HG02884 (cell line): ENCODE results near the gene ZNF641.
A peak's percentile ranks its signal among the peaks of the same experiment; 100 is the strongest.

Source experiments
- ATAC-seq: cut with Tn5 transposase; IDR thresholded peaks from one replicate; pipeline ENCODE4 v1.9.1; 2021; ENCODE audit warnings: mild to moderate bottlenecking, moderate library complexity; ENCODE audit not compliant: unreplicated experiment

ZNF641 gene

DNA sequence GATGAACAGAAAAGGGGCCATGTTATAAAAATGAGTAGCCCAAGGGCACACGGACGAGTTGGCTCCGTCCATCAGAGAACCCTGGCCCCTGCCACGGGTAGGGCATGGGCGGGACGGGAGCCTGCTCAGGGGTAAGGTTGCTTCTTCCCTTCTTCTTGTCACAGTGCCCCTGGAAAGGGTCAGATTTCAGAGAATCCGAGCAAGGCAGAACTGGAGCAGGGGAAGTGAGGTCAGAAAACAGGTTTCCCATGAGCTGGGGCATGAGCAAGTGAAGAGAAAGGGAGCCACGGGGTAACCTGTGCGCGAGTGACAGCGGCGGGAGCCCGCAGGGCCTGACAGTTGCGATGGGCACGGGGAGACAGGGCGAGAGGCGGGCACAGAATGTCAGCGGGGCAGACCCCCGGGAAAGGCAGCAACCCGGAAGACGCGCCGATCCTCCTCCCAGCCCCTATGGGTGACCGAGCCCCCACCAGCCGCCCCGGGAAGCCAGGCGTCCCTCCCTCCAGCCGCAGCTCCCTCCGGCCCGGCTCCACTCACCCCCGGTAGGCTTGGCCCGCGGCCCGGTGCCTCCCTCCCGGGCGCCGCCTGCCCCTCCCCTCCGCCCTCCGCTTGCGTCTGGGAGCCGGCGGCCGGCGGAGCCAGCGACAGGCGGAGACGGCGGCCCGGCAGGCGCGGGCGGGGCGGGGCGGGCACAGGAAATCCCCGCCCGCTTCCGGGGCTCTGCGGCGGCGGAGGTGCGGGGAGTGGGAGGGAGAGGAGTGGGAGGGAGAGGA, at the start of gene ZNF641:
Gene ZNF641 (minus strand): TSS at position 671 of the 773 bp plus-strand sequence. CDS start 2,829 bp downstream, outside the sequence.
- peak; percentile 73 for ATAC-seq

DNA sequence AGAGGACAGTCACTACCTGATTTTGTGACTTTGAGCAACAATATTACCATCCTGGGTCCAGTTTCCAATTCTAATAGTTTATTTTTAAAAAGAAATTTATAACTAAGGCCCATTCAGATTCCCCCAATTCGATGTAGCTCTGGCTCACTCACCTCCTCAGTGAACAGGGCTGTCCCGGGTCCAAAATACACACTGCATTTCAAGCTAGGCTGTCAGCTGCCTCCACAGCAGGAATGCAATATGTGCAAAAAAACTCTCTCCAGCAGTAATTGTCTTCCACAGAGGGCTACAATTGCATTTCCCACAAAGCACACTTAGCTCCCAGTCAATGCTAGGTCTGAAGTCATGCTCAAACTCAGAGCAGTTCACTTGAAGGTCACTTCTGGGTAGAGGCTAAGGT, 39.3 kb upstream of the ZNF641 start:
- no peak for ATAC-seq

DNA sequence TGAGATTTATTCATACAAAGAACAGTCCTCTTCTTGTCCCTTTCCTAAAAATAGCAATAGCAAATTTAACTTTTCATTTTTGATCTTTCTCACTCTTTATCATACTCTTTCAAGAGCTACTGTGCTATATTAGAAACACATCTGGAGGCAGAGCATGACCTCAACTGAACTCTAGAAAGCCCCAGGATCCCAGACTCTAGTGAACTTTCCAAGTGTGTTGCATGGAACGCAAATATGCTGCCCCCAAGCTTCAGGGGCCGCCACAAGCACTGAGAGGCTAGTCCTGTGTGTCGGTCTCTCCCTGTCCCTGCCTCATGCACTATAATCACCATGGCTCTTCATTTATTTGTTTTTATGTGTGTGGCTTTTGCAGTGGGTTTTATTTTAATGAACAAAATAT, 38.7 kb upstream of the ZNF641 start:
- no peak for ATAC-seq

DNA sequence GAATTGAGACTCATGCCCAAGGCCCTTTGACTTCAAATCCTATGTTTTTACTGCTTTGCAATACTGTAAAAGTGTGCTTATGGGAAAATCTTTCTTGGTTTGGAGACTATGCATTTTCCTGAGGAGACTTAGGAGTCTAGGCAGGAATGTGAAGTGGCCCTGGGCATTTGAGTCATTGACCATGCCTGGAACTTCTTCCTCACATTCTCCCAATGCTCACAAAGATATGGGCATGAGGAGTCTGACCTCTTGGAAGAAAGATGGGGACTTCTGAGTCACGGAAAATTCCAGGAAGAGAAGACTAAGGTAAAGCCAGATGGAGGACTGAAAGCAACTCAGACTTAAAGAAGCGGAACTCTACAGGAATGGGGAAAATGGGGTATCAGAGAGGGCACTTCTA, 38.2 kb upstream of the ZNF641 start:
- ATAC-seq = no peak

DNA sequence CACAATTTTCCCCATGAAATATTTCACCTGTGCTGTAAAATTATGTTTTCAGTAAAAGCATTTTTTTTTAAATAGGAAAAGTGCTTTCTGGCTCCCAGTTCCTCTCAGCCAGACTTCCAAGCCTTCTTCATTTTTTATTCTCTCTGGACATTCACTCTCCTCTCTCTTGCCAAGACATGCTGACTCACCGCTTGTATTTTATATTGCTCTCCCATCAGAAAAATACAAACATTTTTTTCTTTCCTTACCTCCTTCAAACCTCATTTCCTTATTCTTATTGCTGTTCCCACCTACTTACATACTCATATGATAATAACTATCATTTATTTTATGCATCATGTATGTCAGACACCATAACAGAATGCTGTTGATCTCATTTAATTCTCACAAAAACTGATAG, 37.7 kb upstream of the ZNF641 start:
- ATAC-seq = no peak

DNA sequence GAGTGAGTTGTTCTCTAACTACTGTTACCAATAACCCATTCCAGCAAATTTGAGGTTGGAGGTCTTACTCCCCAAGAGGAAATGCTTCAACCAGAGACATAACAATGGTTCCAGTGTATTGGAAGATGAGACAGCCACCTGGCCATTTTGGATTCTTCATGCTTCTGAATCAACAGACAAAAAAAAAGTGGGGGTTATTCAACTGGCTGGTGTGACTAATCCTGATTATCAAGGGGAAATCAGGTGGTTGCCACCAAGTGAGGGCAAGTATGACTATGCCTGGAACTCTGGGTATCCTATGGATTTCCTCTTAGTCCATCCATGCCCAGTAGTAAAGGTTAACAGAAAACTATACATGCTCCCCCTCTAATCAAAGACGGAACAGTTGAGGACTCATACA, 29.9 kb upstream of the ZNF641 start:
- no peak for ATAC-seq

DNA sequence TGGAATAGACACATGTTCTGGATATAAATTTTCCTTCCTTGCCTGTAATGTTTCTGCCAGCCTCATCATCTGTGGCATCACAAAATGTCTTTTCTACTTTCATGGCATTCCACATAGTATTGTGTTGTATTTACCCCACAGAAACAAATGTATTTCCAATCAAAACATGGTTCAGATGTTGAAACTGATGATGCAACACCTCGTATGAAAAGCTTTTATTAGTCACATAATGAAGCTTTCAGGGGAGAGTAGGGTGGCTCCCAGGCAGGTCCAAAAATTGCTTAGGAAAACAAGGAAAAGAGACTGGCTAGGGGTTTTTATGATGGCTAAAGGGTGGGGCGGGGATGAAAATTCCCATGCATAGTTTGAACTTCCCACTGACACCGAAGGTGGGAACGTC, 29.1 kb upstream of the ZNF641 start:
- ATAC-seq = no peak

DNA sequence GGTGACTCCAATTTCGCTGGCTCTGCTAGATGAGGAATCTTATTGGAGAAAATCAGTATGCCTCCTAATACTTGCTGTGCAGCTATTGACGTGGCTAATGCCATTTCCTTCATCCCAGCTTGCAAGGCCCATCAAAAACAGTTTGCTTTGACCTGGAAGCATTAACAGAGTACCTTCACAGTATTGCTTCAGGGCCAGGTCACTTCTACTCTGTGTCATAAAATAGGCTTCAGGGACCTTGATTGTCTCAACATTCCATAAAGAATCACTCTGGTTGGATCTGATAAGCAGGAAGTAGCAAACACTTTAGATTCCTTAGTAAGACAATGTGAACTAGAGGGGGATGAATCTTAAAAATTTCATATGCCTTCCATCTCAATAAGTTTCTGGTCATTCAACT, 26.9 kb upstream of the ZNF641 start:
- ATAC-seq = no peak

DNA sequence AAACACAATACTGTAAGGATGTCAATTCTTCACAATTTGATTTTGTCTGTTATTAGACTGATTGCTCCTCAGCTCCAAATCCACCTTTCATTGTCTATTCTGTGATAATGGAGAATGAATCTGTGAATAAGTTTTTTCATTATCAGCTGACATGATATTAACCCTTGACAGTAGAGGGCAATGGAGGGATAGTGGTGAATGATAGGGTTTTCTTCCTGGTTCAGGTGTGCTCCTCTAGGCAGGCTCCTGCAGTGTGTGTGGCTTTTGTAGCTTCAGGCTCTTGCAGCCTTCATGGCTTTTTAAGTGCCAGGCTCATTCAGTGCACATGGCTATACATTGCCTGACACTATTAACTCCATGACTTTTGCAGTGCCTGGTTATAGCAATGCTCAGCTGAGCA, 23.4 kb upstream of the ZNF641 start:
- ATAC-seq = no peak

DNA sequence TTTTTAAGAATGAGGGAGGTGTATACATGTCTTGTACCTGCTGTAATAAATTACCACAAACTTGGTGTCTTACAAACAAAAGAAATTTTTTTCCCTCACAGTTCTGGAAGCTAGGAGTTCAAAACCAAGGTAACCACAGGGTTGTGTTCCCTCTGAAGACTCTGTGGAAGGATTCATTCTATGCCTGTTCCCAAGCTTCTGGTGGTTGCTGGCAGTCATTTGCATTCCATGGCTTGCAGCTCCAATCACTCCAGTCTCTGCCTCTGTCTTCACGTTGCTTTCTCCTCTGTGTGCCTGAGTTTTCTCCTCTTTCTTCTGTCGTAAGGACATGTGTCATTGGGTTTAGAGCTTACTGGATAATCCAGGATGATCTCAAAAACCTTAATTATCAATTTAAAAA, 15.4 kb upstream of the ZNF641 start:
- ATAC-seq = no peak

DNA sequence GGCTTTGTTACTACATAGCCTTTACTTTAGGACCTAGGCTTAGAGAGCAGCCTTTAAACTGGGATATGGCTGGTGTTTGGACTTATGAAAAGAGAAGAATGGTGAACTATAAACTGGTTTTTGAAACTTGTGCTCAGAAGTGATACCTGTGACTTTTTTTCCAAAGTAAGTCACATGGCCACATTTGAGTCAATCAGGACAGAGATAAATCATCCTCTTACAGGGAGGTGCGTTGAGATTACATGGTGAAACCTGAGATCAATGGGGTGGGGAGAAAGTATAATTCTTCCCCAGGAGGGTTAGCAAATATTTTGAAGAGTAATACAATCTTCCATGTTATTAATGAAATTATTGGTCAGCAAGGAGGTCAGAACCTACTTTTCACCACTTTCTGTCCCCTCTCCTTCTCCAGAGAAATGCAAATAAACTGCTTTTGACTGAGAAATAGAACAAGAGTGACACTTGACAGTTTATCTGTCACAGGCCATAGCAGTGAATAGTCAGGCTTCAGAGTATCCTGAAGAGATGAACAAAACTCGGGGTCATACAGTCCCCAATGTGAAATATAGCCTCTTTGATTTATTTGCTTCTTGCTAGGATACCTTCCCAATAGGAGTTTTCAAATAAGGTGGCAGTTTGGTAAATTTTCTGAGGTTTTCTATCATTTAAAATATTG, 11.1 kb upstream of the ZNF641 start:
- no peak for ATAC-seq

DNA sequence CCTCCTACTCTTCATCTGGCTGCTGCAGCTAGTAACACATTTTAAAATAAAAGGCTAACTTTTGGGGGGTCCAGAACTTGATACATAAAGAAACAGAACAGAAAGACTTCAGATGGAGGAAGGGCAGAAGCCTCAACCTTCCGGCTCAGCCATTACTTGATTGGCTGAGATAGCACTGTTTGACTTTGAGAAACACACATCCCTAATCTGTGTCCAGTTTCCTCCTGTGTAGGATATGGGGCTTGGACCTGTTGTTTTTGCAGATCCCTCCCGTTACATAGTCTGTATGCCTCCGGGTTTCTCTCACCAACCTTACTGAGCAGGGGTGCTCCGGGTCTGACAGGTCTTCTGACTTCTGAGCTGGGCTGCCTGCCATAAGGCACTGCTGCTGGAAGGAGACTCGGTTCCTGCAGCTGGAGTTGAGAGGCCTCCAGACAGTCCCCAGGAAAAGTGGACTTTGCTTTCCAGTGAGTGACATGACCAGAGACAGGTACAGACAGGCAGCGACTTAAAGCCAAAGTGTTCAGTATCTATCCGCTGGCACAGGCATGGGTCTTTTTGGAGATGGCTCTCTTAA, 8.3 kb upstream of the ZNF641 start:
- ATAC-seq = no peak

DNA sequence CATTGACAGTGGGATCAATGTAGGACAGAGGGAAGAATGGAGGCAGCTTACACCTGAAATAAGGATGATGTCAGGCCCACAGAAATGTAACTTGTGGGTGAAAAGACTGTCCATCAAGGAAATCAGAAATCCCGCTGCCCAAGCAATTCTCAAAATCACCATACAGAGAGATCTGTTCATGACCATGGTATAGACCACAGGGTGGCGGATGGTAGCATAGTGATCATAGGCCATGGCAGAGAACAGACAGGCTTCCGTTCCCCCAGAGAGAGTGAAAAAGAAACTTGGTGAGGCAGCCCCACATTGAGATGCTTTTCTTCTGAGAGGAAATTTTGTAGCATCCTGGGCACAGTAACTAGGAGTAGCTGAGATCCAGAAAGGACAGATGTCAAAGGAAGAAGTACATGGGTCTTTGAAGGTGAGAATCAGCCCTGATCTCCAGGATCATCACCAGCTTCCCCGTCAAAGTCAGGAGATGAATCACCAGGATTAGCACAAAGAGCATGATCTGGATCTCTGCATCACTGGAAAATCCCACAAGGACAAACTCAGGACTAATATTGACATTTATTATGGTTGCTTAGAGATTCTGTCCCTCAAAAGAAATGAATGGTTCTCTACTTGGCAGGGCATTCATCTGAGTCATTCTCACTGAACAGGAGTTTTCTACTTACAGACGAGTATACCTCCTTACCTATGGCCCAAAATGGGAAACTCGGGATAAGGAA, 5.5 kb upstream of the ZNF641 start:
- ATAC-seq = no peak

DNA sequence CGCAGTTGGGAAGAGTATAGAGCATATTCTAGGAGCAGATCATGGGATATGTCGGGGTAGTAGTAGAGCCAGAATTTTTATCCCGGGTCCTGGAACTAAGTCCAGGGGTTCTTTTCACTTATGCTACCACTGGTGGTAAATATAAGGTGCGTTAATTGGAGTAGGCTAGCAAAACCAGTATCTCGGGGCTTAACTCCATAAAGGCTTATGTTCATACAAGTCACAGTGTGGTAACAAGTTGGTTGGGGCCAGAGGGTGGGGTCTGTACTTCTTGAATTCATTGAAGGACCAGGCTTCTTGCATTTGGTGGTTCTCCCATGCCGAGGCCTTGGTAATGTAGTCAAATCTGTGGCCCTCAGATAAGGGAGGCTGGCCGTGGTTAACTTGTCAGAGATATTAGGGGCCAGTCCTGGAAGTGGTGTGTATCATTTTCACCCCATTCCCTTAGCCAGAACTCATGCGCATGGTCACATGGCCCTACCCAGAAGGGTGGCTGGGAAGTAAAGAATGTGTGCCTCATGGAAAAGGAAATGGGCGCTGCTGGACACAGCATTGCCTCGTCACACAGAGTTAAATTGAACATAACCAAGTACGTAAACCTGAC, 1.5 kb upstream of the ZNF641 start:
- no peak for ATAC-seq

DNA sequence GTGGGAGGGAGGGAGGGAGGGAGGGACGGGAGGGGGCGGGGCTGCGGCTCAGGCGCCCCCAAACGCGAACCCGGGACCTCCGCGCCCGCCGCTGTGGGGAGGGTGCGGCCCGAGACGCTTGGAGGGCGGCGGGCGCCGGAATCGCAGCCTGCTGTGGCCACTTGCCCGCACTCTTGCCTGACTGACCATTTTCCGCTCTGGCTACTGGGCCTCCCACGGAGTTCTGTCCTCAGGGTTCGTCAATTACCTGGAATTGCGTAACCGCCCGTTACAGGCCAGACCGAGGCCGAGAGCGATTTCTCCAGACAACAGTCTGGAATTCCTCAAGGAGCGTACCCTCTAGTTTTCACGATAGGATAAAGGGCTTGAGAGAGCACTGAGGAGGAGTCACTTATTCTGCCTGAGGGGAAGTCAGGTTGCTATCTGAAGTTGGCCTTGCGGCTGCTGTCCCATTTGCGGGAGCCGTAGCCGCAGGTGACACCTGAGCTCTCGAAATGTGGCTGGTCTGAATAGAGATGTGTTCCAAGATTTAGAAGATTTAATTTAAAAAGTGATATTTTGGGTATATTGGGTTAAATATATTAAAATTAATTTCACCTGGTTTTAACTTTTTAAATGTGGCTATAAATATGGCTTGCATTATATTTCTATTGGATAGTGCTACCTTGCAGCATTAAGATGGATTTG, 446 bp upstream of the ZNF641 start:
- ATAC-seq = peak; percentile 56

DNA sequence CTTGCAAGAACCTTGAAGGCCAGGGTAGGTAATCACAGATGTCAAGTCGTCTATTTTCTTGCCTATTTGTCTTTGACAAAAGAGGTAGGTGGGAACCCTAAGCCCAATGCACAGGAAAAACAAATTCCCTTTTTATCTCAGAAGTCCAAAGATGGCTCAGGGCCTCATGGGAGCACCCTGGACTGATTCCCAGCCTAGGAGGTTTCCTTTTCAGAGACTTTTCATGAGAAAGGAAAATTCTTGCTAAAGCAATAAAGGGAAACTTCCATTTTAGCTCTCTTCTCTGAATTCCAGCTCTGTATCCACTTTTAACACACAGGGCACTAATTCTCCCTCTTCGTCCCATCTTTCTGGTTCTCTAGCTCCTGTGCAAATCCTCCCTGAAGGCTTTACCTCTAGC, 1.2 kb downstream of the ZNF641 start:
- no peak for ATAC-seq

DNA sequence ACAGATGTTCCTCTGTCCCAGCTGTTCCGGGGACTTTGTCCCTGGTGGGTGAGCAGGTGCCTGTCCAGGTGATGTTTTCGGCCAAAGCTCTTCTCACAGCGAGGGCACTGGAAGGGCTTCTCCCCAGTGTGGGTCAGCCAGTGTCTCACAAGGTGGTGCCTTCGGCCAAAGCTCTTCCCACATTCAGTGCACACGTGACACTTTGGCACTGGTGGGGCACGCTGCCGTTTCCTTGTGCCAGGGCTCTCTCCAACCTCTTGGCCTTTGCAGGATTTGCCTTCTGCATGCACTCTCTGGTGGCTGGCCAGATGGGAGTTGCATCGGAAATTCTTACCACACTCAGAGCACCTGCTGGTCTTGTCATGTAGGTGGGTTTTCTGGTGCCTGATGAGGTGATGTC, 7.7 kb downstream of the ZNF641 start:
- ATAC-seq = no peak

DNA sequence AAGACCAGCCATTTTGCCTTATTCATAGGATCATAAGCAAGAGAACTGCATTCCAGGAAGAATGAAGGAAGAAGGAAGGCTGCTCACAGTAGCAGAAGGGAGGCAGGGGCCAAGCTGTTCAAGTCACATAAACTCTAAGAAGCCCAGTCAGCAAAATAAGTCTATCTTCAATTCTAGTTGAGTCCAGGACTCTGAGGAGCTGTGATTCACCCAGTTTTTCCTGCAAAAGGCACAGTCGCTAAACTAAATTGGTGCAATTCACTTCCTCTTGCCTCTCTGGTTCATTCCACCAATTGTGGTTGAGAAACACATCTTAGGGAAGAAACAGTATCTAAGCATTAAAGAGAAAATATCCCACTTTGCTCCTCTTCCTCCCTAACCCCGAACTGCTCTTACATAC, 9.8 kb downstream of the ZNF641 start:
- ATAC-seq = no peak

DNA sequence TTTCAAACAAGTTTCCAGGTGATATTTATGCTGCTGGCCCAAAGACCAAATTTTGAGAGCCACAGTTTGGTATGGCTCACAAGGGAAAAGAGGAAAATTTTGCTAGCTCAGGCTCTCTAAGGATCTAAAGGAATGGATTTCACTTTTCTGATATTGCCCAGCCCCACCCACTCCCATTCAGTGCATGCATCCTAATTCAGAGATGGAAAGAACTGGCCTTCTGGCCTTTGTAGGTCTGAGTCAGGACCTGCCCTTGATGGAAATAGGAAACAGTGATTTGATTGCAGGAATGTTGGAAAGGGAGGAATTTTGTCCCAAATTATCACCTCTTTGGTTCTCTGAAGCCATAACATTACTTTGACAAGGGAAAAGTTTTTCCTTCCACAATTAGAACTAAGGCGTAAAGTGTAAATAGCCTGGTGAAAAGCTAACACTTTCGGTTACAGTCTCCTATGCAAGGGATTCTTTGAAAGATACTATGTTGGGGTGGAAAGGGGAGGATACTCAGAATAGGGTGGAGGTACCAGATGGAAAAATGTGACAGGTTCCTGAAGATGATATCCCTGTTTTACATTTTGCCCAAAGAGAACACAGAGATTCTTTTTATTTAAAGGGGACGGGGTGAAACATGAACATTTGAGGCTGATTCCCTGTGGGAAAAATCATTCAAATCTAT, 11.1 kb downstream of the ZNF641 start:
- ATAC-seq = no peak

DNA sequence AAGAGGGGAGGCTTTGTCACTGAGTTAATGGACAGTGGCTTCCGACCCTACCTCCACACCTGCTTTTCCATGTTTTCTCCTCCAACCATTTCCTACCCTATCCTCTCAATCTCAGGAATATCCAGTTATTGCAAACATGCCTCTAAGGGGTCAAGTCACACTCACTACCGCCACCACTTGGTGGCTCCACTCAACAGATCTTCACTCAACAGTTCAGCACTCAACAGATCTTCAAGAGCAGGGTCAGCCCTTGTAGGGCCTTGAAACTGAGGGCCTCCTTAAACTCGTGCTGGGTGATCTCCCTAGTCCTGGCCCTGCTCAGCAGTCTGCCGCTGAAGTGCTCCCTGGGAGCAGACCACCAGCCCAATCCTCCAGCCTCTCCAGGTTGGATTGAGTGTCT, 14.2 kb downstream of the ZNF641 start:
- ATAC-seq = no peak
